Suppressor macrophage (primary cell): Measurements from ENCODE around the gene RND3.

Experiments
- DNase-seq, 4 experiments: peaks; one replicate each; pipeline ENCODE4 v3.0.0-alpha.2; 2020 to 2022
- total RNA-seq, 17 experiments: gene quantifications; one replicate each; lab custom pipeline; 2026; ENCODE audit warnings: mixed read lengths in 6 of 17, inconsistent platforms in 3 of 17; lab: John Stamatoyannopoulos, UW

RND3 gene, protein sequence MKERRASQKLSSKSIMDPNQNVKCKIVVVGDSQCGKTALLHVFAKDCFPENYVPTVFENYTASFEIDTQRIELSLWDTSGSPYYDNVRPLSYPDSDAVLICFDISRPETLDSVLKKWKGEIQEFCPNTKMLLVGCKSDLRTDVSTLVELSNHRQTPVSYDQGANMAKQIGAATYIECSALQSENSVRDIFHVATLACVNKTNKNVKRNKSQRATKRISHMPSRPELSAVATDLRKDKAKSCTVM
- total RNA-seq, result 11.0 to 63.8 (median 33.8) reads per million in 17 experiments

DNA sequence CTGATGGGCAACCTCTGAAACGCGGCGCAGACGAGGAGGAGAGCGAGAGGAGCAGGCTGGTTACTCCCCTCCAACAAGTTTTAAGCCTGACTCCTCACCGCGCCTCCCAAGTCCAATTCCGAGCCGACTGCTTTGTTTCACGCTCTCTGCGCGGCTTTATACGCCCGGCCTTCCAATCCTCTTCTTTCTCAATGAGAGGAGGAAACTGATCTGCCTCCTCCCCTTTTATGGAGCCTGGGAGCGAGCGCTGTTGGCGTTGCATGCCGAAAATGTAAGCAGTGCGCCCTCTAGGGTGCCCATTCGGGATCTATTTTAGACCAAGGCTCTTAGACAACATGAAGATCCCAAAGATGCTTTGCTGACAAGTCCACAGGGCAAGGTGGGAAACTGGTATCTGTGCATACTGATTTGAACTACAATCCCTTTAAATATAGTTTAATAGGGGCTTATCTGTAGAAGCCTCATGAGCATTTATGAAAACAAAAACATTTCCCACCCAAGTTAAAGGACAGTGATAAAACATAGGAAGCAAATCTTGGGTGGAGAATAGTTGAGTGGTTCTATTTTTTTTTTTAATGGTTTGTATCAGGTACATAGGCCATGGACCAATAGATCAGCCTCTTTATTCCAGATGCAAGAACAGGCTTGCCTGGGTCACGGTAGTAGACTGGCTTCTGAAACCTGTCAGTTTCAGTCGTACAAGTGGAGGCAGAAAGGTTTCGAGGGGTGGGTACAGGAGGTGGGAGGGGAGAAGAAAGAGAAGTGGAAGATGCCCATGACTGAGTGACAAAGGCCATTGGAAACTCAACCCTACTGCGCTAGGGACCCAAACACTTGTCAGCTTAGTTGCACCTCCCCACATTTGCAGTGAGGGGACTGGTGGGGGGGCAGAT is at the start of gene RND3:
TSS of gene RND3 (minus strand) at position 131 of the 893 bp plus-strand sequence. CDS start 250 bp downstream, outside the sequence.
- peak; percentile 92 to 96 (median 96) for DNase-seq

DNA sequence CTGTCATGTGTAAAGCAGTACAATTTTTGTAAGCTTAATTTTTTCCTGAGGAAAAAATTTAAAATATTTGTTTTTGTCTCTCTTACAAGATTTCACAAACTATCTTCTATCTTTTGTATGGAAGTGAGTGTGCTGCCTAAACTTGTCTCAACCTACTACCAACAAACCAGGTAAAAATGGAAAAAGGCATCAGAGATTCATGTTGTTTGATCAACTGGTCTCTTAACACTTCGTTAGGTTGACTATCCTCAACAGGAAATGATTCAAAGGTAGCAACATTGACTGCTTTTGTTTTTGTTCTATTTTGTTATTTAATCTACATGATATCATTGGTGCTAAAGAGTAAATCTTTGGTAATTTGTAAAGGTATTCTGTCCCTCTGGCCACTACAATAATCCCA is 47.7 kb upstream of the RND3 start:
- no peak for DNase-seq

DNA sequence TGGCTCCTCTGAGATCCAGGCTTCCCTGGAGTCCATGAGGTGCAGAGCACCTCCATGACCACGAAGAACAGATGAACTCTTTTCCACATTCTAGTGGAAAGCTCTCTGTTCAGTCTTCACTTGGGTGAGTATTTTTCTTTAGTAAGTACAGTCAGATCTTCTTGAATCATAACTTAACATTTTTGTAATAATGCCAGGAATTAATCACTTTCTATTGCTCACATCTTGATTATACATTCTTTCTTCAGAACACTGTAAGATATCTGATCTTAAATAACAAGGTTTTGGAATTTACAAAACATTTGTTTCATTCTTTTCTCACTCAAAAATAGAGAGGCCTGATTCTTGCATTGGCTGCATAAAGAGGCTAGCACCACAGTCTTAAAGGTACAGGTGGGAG is 45.4 kb upstream of the RND3 start:
- DNase-seq, result no peak

DNA sequence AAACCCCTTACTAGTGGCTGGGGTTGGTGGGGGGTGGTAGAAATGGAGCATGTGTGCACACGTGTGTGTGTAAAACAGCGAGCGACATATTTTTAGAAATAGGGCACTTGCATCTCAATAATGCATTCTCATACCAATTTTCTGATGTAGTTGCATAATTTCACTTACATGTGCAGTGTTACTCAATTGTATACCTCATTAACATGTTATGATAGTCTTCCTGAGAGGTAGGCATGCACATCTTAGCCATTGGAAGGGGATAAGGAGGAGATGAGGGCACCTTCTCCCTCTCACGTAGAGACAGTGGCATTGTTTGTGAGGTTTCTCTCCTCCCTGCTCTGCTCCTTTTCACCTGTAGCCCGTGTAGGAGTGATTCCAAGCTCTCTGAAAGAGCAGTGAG is 44.6 kb upstream of the RND3 start:
- DNase-seq, result no peak

DNA sequence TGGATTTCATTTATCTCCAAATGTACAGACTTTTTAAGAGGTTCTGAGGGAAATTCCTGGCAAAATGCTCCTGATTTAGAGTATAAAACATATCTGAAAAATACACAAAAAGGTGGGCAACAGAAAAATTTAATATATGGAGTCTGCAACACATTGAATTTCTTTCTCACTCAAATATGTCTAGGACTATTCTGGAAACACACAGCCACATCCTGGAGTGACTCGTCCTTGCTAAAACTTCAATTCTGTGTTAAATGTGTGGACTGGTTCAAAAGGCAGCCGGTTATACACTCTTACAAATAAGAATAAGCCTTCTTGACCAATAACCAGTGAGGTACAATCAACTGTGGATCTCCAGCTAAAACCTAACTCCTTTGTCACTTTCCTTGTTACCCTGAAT is 44.1 kb upstream of the RND3 start:
- no peak for DNase-seq

DNA sequence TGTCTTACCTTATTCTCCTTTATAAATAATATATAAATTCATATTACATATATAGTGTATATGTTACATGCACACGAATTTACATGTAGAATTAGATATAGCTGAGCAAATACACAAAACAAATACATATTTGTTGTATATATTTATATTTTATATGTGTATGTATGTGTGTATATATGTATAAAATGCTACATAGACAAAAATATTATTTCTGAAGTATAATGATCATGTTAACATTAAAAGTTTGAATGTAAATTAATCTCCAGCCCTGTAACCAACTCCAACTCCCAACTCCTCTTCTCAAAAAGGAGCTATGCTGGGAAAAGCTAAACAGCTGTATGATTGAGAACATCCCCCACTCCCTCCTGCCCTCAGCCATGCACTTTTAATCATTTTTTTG is 42.7 kb upstream of the RND3 start:
- DNase-seq, result no peak

DNA sequence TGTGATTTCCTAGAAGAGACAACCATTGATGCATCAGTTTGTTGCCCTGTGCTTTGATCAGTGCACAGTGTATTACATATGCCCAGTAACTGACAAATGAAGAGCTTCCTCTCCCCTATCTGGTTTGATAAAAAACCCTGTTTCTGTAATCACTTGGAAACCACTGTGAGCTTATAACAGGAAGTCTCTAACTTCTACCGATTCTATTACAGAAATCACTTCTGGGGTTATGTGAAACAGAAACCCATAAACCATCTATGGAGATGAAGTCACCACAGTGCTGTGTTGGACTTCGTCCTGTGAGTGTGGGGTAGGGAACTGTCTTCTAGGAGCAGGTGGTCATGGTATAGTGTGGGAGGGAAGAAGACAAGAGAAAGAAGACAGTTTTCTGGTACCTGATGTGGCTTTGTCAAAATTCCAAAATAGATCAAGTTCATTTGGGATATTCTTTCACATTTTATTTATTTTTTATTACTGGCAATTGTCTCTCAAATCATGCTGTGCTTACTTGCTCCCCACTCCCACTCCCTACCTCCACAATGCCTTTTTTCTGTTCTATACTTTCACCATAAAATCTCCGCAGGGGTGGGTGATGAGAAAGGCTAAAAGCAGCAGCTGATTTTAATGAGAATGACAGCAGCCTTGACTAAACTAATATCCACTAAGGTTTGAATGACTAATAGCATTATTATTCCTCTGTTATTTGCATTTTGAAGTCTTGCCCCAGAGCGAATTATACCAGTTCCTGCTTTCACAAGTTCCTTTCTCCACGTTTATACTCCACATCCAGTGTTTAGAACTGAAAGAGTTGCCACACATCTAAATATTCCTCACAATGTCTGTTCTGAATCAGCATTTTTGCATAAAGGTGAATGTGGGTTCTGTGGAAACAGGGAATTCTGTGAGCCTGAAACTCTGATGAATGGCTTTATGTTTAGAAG is 41.7 kb upstream of the RND3 start:
- peak in 1 of 4 experiments; percentile 14 for DNase-seq

DNA sequence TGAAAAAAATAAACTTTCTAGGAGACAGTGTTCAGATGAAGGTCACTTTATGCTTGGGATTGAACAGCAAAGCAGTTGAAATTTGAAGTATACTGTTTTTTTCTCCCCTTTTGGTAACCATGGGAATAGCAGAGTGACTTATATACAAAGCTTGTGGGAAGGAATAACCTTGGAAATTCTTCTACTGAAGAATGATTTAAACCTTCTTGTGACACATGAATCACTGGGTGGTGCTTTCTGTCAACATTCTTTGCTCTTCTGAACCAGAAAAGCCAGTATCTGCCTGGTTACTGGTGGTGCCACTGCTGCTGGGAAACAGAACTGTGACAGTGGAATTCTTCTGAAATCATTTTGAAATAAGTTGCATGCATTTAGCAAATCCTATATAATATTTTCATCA is 39.4 kb upstream of the RND3 start:
- peak; percentile 2 to 57 (median 13) for DNase-seq

DNA sequence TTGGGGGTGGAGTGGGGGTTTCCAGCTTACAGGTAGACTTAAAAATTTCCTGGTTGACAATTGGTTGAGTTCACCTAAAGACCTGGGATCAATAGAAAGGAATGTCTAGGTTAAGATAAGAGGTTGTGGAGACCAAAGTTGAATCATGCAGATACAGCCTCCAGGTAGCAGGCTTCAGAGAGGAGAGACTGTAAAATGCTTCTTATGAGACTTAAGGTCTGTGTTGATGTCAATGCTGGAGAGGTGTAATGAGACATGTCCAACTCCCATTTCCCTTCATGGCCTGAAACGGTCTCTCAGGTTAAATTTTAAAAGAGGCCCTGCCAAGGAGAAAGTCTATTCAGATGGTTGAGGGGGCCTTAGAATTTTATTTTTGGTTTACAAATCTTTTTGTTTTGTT is 38.5 kb upstream of the RND3 start:
- DNase-seq, result no peak

DNA sequence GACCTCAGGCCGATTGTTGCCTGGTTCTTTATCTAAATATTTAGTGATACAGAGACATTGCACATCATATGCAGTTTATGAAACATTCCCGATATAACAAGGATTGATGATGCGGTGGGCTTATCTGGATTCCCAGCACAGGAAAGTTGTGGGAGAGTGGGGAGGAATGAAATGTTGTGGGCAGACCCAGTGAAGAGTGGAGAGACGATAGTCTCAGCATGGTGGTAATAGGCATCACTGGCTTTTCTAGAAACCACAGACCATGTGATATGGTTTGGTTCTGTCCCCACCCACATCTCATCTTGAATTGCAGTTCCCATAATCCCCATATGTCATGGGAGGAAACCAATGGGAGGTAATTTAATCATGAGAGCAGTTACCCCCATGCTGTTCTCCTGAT is 34.8 kb upstream of the RND3 start:
- DNase-seq, result peak in 1 of 4 experiments; percentile 3

DNA sequence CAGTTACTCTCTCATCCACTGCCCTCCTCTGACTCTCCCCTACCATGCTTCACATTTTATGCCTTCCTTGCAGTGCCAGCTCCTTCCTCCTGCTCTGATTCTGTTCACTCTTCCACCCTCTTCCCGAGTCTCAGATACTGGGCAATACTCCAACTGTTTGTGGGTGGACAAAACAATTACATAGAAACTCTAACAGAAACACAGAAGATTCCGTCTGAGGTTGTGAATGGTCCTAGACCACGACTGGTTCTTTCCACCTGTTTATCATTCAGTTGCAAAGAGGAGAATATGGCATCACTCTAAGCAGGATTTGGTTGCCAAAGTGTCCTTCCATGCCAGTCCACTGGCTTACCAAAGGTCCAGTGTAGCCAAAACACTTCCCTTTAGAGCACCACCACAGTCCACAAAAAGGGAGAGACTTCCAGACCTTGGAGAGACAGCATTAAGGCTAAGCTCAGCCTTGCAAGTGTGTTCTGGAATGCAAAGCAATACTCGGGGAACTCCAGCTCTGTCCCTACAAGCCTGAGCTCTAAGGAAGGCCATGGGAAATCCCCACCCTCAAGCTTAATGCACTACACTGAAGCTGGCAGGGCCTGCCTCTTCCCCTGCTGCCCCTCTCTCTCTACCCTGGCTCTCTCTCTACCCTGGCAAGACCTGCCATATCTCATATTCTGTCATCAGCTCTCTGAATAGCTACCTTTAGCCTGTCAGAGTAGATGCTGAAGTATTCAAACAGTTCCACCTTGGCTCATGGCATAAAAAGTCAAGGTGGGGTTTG is 33.6 kb upstream of the RND3 start:
- DNase-seq, result no peak

DNA sequence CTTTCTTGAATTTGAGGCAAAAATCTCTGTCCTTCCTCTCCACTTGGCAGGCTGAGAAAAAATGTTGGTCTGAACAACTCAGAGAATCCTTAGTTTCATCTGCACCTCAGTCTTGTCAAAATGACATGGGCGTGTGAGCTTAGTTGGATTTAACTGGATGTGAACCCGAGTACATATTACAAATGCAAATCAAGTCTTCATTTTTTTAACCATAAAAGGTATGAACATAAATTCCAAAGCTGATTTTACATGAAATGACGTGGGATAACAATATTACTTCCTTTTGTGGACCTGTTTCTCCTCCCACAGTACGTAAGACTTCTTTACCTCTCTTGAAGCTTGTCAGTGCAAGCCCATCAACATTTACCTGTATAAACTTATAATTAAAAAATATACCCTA is 32.6 kb upstream of the RND3 start:
- no peak for DNase-seq

DNA sequence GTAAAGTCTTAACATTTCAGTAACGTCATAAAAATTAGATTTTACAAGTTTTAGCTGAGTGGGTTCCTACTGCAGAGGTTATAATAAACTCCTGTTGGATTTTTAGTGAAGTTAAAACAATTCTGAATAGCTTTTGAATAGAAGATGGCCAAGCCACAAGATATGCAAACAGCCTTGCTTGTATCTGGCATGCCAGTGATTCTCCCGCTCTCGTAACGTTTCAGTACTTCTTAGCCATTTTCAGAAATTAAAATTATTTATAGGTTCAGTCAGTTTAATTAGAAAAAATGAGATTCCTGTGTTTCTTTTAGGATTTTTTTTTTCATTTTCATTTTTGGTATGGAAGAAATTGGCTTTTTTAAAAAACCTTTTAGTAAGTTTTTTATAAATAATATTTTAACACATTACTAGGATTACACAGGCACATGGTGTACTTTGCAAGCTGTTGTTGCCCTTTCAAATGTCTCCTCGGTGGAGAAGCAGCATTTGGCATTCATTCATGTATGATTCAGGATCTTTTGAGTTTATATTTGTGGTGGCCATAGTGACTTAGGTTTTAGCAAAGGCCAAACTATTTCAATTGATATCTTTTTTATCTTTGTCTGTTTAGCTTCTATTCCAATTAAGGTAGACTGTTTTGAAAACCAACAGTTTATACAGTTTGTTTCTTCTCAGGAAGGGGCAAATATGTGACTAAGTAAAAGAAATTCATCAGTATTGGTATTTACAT is 30.6 kb upstream of the RND3 start:
- DNase-seq, result no peak

DNA sequence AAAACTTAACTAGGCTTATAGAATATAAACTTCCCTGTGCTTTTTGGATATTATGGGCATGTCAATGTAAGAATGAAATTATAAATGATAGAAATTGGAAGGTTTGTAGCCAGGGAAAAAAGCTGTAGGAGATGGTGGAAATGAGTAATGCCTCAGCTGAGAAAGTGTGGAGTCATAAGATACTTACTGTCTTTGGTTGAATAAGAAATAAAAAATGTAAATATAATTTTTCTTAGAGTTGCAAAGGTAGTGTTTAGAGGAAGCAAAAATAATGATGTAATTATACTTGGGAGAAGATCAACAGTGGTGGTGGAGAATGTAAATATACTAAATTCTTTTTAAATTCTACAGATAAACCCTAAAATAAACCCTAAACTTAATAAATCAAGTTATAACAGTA is 26.2 kb upstream of the RND3 start:
- peak in 1 of 4 experiments; percentile 12 for DNase-seq

DNA sequence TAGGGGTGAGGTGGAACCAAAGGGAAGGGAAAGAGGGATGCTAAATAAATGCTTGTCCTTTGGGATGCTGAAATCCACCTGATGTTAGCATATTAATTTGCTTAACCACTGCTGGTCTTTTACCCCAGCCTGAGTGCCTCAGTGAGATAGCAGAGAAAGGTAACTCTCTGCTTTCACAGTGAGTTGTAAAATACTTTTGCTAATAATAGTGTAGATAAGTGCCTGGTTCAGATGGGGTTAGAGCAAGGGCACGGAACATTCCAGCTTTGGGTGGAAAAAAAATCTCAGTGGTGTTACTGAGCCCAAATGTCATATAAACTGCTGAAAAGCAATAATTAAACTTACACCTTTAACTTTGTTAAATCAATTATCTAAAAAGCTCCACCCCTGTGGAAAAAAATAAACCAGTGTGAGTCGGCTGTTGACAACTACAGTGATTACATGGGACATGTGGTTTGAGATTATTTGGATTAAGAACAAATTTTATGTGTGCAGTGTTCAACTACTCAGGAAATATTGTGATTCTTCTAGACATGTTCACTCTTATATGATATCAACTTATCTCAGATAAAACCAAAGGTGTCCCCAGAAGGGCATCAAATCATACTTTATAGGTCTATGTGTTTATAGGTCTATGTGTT is 21.1 kb upstream of the RND3 start:
- no peak for DNase-seq

DNA sequence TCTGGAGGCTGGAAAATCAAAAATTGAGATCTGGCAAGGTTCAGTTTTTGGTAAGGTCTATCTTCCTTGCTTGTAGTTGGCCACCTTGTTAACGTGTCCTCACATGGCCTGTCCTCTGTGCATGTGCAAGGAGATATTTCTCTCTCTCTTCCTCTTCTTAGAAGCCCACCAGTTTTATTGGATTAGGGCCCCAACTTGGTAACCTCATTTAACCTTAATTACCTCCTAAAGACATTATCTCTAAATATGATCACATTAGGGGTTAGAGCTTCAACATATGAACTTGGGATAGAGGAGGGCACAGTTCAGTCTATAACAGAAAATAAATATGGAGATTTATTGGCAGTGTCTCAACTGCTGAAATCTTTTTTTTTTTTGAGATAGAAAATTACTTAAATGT is 19.6 kb upstream of the RND3 start:
- DNase-seq, result no peak

DNA sequence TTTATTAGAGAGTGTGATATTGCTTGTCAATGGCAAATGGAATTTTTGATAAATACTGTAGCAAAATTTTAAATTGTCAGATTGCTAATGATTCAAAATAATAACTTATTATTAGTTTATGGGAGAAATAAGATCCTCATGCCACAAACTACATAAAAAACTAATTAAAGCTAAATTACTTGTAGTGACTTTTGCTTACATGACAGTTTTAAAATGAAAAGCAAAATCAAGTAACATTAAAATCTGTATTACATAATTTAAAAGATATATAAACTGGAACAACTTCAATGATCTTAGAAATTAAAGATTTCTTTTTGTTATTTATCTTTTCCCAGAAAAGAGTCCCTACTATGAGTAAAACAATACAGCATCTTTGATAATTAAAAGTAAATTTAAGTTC is 17.7 kb upstream of the RND3 start:
- no peak for DNase-seq

DNA sequence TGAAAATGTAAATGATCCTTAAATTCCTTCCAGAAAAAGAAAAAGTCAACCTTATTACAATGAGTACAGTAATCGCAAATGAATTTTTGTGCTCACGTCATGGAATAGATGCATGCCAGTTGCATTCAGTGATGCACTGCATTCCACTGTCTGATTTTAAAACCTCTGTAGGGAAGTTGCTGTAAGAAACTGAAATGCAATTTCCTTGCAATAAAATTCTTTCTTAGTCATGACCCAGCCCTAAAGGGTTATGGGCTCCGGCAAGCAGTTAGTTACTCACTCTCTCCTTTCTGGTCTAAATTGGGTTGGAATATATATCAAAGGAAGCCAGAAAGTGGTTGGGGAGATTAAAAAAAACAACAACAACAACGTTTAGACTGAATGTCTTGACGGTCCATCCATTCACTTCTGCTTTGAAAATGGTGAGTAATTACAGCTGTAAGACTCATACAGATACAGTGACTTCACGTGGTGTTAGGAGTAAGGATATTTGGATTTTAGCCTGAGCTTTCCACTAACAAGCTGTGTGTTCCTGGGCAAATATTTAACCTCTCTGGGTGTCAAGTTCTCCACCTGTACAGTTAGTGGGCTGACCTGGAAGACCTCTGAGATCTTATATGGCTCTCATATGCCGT is 8.6 kb upstream of the RND3 start:
- DNase-seq, result peak in 1 of 4 experiments; percentile 6

DNA sequence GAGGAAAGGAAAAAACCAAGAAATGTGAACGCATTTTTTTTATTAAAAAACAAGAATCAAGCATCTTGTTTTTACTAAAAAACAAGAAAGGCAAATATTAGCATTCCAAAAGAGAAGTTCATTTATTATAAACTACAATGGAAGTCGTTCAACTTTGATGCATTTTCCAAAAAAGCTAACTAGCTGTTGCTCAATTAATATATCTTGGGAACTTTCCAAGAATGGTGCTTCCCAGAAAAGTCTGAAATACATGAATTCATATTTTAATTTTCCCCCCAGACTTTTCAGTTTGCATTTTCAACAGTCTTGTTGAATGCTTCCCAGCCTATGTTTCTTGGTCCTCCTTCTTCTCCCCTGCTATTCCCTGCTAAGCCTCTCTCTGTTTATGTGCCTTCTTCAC is 7.5 kb upstream of the RND3 start:
- no peak for DNase-seq

DNA sequence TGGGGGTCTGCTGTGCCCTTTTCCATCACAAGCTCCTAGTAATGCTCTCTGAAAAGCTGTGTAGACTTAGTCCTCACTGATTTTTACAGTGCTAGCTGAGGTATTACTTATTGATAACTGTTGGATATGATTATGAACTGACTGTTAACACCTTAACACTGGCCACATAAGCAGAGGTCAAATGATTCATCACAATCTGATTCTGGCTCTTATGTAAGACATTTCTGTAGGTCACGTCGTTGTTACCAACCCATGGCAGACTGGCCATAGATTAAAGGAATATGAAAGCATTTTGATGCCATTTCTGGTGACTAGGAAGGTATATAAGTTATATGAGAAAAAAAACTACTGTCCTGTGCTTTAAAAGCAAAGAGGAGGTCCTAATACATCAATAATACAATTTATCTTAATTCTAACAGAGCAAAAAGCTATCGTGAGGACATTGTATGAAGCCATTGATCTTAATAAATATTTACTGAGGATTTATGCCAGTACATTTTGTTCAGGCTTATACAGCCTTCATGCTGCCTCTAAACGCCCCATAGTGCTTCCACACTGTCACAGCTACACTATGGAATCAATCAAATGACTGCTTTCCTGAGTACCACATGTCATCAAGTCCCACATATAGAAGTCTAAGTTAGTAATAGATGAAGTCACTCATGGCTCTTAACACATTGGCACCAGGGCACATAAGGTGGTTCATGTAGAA is 6.9 kb upstream of the RND3 start:
- no peak for DNase-seq
